Measurements from ENCODE around the gene UBA1. TPM values are rescaled to one million over a fixed set of nuclear protein-coding genes. Genes with fewer than 3 reads are reported as not detected.

Gene UBA1
- total RNA-seq, 4 donors from 2014 or later: 126 to 238 (median 153) TPM

- Histone ChIP-seq H3K4me3 (no peak overlapping the region), H3K27ac (no peak overlapping the region), H3K9me3 (no peaks in the 10 kb centered on the region), H3K4me1 (no peaks in the 10 kb centered on the region), H3K27me3 (no peaks in the 10 kb centered on the region), H3K36me3 (peaks cover 4 to 77% (median 6%) of the 10 kb centered on the region in 3 donors)
- no peak for TF ChIP-seq POLR2A (IDR thresholded peaks at IDR 0.05)
- TF ChIP-seq CTCF (IDR thresholded peaks at IDR 0.05): no peak
- 87% methylated on average over 10 of the region's 10 CpGs; no CpG with 5 or more reads in 1 of the 2 donors for WGBS, 2 donors
- intact Hi-C loops (cut with DNase I): no loop called here
- DNase-seq: no peak
Measured at GRCh38 chrX:47242321-47242720, 48.7 kb downstream of the UBA1 start.

- TF ChIP-seq POLR2A (IDR thresholded peaks at IDR 0.05) (no peak), CTCF (IDR thresholded peaks at IDR 0.05) (no peak)
- Histone ChIP-seq H3K36me3 (peaks cover 4 to 82% (median 6%) of the 10 kb centered on the region in 3 donors), H3K9me3 (no peaks in the 10 kb centered on the region), H3K4me3 (no peak overlapping the region), H3K4me1 (no peaks in the 10 kb centered on the region), H3K27me3 (no peaks in the 10 kb centered on the region), H3K27ac (no peak overlapping the region)
- intact Hi-C loops (cut with DNase I): no loop called here
- DNase-seq: no peak
- WGBS, 2 donors: 83 to 95% methylated on average over 8 to 13 of the region's 14 CpGs
Measured at GRCh38 chrX:47243351-47243750, 49.7 kb downstream of the UBA1 start.

- peaks cover 4 to 76% (median 6%) of the 10 kb centered on the region in 3 donors for H3K36me3 ChIP-seq
- no peak for TF ChIP-seq CTCF (IDR thresholded peaks at IDR 0.05)
- DNase-seq: no peak
- no peak overlapping the region for H3K4me3 ChIP-seq
- H3K27me3 ChIP-seq: no peaks in the 10 kb centered on the region
- H3K4me1 ChIP-seq: no peaks in the 10 kb centered on the region
- WGBS, 2 donors: 90% methylated on average over 8 of the region's 16 CpGs; no CpG with 5 or more reads in 1 of the 2 donors
- intact Hi-C loops (cut with DNase I): no loop called here
- H3K27ac ChIP-seq: no peak overlapping the region
- no peaks in the 10 kb centered on the region for H3K9me3 ChIP-seq
Measured at GRCh38 chrX:47244676-47245075, 51.0 kb downstream of the UBA1 start.

- WGBS, 2 donors: 91 to 100% methylated on average over 6 to 10 of the region's 10 CpGs
- intact Hi-C loops (cut with DNase I): no loop called here
- Histone ChIP-seq H3K27ac (no peak overlapping the region), H3K4me3 (no peak overlapping the region), H3K27me3 (no peaks in the 10 kb centered on the region), H3K9me3 (no peaks in the 10 kb centered on the region), H3K4me1 (no peaks in the 10 kb centered on the region), H3K36me3 (peaks cover 3 to 71% (median 6%) of the 10 kb centered on the region in 3 donors)
- no peak for DNase-seq
- TF ChIP-seq POLR2A (IDR thresholded peaks at IDR 0.05) (no peak), CTCF (IDR thresholded peaks at IDR 0.05) (no peak)
Measured at GRCh38 chrX:47245156-47245555, 51.5 kb downstream of the UBA1 start.

GRCh38 chrX:47247206-47247998 is 53.8 kb downstream of the UBA1 start:
- no peak for TF ChIP-seq POLR2A (IDR thresholded peaks at IDR 0.05)
- no peak for TF ChIP-seq CTCF (IDR thresholded peaks at IDR 0.05)
- H3K4me3 ChIP-seq: no peak overlapping the region
- 75 to 83% methylated on average over 4 to 22 of the region's 23 CpGs for WGBS, 2 donors
- H3K27me3 ChIP-seq: no peaks in the 10 kb centered on the region
- no peak for DNase-seq
- H3K27ac ChIP-seq: no peak overlapping the region
- intact Hi-C loops (cut with DNase I): no loop called here
- H3K4me1 ChIP-seq: no peaks in the 10 kb centered on the region
- H3K9me3 ChIP-seq: no peaks in the 10 kb centered on the region
- peaks cover 0 to 49% (median 6%) of the 10 kb centered on the region in 3 donors for H3K36me3 ChIP-seq
